ENCODE measurements around the gene POLR3G.

Gene POLR3G

GRCh38 chr5:90551376-90551775 is 76.7 kb downstream of the POLR3G start:
- DNase-seq (ENCODE audit: low read depth in 2 of 2) = no peak

- no peak for DNase-seq (ENCODE audit: low read depth in 2 of 2)
These were observed 79.0 kb downstream of the POLR3G start for GRCh38 chr5:90553711-90554110.

- DNase-seq (ENCODE audit: low read depth in 2 of 2) = no peak
These were observed 79.8 kb downstream of the POLR3G start for GRCh38 chr5:90554358-90555006.

DNA sequence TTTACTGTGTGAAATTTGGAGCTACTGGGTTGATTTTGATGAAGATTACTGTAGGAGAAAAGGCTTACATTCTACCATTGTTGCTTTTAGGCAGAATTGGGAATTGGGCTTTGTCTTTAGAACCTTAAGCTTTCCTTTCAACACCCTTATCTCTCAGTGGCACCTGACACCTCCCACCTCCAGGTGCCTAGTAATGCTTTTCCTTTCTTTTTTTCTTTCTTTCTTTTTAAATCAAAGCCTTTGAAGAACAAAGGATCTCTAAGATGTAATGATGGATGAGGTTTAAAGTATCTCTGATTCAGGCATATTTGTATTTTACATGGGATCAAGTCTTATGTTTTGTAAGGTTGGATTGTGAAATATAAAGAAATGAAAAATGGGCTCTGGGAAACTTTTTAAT is 81.0 kb downstream of the POLR3G start:
- DNase-seq (ENCODE audit: low read depth in 2 of 2) = no peak

DNA sequence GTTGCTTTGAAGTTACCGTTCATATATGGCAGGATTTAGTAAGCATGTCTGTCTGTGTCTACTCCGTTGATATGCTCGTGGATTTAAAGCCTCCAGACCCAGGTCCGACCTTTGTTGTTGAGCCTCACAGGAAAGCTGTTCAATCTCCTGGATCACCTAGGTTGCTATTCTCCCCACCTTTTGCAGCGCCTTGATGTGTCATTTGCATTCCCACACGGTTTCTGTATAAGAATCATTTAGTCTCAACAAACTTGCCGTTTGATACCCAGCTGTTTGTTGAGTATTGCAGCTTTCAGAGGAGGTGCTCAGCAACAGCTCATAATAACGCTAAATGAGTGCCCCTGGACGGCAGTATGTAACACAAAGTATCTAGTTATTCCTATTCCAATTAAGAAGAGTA is 82.7 kb downstream of the POLR3G start:
- DNase-seq (ENCODE audit: low read depth in 2 of 2) = no peak

DNA sequence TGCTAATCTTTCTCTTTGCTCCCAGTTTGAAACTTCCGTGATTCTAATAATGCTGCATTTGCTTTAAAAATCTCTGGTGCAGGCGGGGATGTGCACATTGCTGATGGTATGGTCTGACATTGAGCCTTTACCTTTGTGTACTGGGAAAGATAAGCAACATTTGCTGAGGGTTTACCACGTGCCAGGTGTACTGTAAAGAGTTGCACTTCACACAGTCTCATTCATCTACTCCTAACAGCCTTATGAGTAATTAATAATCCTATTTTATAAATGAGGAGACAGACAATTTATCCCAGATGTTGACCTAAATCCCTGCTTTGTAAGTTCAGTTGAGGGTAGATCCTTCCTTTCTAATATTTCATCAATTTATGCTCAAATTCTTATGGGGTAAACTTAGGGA is 83.2 kb downstream of the POLR3G start:
- no peak for DNase-seq (ENCODE audit: low read depth in 2 of 2)

GRCh38 chr5:90558344-90559192 is 83.9 kb downstream of the POLR3G start, which contains the start of gene ADGRV1:
Gene ADGRV1 (plus strand): TSS chr5:90558797. CDS start chr5:90558896, 99 bp downstream.
- DNase-seq (ENCODE audit: low read depth in 2 of 2) = no peak

DNA sequence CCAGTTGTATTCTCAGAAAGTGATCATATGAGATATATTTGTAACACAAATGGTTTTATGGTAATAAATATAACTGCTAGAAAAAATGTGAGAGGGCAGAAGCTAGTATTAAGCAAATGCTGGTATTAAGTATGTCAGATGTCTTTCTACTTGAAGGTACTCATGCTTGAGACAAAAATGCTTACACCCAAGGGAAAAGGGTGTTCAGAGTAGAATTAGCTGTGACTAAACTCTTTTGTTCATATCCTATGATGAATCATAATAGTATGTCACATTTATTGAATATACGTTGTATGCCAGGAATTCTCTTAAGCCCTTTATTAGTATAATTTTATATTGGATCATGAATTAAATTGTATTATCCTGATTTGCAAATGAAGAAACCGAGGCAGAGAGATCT is 86.1 kb downstream of the POLR3G start:
- no peak for DNase-seq (ENCODE audit: low read depth in 2 of 2)

- no peak for DNase-seq (ENCODE audit: low read depth in 2 of 2)
These were observed 87.1 kb downstream of the POLR3G start for GRCh38 chr5:90561766-90562165.

DNA sequence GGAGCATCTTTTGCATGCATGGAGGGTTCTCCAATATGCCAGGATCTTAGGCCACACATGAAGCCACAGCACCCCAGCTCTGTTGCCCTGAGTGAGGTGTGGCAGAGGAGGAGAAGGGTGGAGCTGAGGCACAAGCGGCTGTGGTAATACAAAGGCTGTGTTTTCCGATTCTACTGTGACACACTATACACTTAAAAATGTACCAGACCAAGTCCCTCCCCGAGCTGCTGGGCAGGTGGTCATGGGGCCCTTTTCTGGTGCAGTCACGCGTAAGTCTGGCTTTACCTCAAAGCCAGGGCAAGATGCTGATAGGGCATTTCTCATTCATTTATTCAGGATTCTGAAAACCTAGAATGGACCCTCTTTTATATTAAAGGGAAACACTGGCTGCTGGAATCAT is 87.7 kb downstream of the POLR3G start:
- DNase-seq (ENCODE audit: low read depth in 2 of 2) = no peak

GRCh38 chr5:90563108-90563507 is 88.4 kb downstream of the POLR3G start:
- DNase-seq (ENCODE audit: low read depth in 2 of 2) = no peak

All from stimulated activated CD8-positive, alpha-beta memory T cell treated with anti-CD3 and anti-CD28 coated beads, Interleukin-7, amount 100 ng/mL, for 1 hour (primary cell).